Naive B cell (primary cell): Measurements from ENCODE around the gene PRR12. TPM values are rescaled to one million over a fixed set of nuclear protein-coding genes. Genes with fewer than 3 reads are reported as not detected.

Experiments used
- ATAC-seq, 2 donors: fragments of 150-1000 bp; cut with Tn5 transposase; 2 replicates each; pipeline ENCODE4 v1.10.0; 2021; ENCODE audit warnings: low read depth in 2 of 2, mild to moderate bottlenecking in 2 of 2, moderate library complexity in 2 of 2
- DNase-seq: peaks from one replicate; pipeline ENCODE4 v3.0.0; 2022
- H3K27ac Mint-ChIP-seq, 6 donors: one replicate each; pipeline ENCODE4 v1.8.0; 2020 to 2022; ENCODE audit warnings: mild to moderate bottlenecking in 6 of 6, mixed read lengths in 6 of 6, moderate library complexity in 5 of 6, inconsistent platforms in 2 of 6
- H3K27me3 Mint-ChIP-seq, 3 donors: one replicate each; pipeline ENCODE4 v1.8.0; 2021 to 2022; ENCODE audit warnings: mixed read lengths in 3 of 3, mild to moderate bottlenecking in 1 of 3
- H3K36me3 Mint-ChIP-seq, 2 donors: one replicate each; pipeline ENCODE4 v1.8.0; 2020 to 2022; ENCODE audit warnings: mixed read lengths in 2 of 2, inconsistent platforms in 1 of 2, mild to moderate bottlenecking in 1 of 2
- H3K4me1 Mint-ChIP-seq, 3 donors: one replicate each; pipeline ENCODE4 v1.8.0; 2020 to 2022; ENCODE audit warnings: mixed read lengths in 3 of 3, inconsistent platforms in 1 of 3, mild to moderate bottlenecking in 1 of 3, moderate library complexity in 1 of 3
- H3K4me3 Mint-ChIP-seq, 8 donors: one replicate each; pipeline ENCODE4 v1.8.0; 2020 to 2022; ENCODE audit warnings: mild to moderate bottlenecking in 8 of 8, mixed read lengths in 8 of 8, moderate library complexity in 8 of 8, inconsistent platforms in 2 of 8
- H3K9me3 Mint-ChIP-seq, 7 donors: one replicate each; pipeline ENCODE4 v1.8.0; 2020 to 2022; ENCODE audit warnings: mixed read lengths in 7 of 7, mild to moderate bottlenecking in 5 of 7, inconsistent platforms in 2 of 7, moderate library complexity in 1 of 7
- polyA plus RNA-seq, 6 donors: library from polyadenylated mRNA; unstranded; fragments of 300-500 nt; fragmentation: Illumina TruSeq; gene quantifications; one replicate each; pipeline ENCODE4 v1.2.3, GENCODE V29; 2021; ENCODE audit warnings: low read depth in 6 of 6

The PRR12 gene
- polyA plus RNA-seq, 6 donors from 2014 or later: 0.09 to 0.77 (median 0.29) TPM

DNA sequence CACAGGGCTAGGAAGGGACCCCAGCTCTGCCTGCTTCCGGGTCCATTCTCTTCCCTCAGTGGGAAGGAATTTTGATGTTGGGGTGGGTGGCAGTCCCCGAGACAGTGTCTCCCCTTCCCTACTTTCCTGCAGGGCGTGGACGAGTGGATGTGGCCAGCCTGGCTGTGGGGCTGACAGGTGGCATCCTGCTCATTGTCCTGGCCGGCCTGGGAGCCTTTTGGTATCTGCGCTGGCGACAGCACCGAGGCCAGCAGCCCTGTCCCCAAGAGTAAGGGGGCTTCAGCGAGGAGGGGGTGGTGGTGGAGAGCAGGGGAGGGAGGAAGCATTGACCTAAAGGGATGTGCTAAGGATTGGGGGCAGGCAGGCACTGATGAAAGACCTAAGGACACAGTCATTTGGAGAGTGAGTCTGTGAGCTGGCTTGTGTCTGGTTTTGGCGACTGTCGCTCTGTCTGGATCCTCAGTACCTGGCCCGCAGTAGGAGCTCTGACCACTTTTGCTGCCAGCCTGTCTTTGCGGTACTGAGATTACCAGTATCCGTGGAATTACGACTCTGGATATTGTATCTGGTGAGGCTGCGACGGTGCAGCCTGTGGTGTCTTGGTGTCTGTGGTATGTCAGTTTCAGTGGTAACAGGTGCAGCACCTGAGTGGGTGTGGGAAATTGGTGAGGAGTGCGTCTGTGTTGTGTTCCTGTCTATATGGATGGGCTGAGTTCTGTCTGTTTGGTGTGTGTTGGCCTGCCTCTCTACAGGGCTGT, 2.4 kb upstream of the PRR12 start:
- Mint-ChIP-seq H3K4me3 (peak overlapping the region in 3 of 8 donors; percentile 1 to 56 (median 25)), H3K4me1 (peaks cover 18 to 27% (median 27%) of the 10 kb centered on the region in 3 donors)
- ATAC-seq: no peak

DNA sequence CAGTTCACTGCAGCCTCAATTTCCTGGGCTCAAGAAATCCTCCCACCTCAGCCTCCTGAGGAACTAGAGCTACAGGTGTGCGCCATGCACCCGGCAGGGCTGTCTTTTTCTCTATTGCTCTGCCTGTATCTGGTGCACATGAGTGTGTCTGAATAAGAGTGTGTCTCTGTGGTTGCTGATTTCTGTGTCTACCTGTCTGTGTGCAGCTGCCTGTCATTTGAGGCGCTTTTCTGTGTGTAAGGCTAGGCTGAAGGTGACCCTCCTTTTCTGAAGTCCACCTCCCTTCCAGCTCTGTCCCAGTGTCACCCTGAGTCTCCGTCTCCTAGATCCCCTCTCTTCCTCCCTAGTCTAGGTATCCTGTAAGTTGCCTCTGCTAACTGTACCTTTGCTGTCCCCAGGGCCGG, 1.5 kb upstream of the PRR12 start:
- peaks cover 26 to 36% (median 36%) of the 10 kb centered on the region in 3 donors for H3K4me1 Mint-ChIP-seq
- peak overlapping the region in 5 of 8 donors; percentile 13 to 98 (median 80) for H3K4me3 Mint-ChIP-seq
- H3K27ac Mint-ChIP-seq: peak overlapping the region in 4 of 6 donors; percentile 58 to 86 (median 82)
- H3K27me3 Mint-ChIP-seq: no peaks in the 10 kb centered on the region
- DNase-seq (no peak), ATAC-seq (no peak)
- H3K9me3 Mint-ChIP-seq: no peaks in the 10 kb centered on the region
- peaks cover 0 to 12% of the 10 kb centered on the region in 2 donors for H3K36me3 Mint-ChIP-seq

More for the DNA sequence above, 2.4 kb upstream of the PRR12 start:
- Mint-ChIP-seq H3K9me3 (no peaks in the 10 kb centered on the region), H3K36me3 (peaks cover 0 to 2% of the 10 kb centered on the region in 2 donors), H3K27ac (peak overlapping the region in 4 of 6 donors; percentile 15 to 21 (median 18)), H3K27me3 (no peaks in the 10 kb centered on the region)
- DNase-seq: no peak

DNA sequence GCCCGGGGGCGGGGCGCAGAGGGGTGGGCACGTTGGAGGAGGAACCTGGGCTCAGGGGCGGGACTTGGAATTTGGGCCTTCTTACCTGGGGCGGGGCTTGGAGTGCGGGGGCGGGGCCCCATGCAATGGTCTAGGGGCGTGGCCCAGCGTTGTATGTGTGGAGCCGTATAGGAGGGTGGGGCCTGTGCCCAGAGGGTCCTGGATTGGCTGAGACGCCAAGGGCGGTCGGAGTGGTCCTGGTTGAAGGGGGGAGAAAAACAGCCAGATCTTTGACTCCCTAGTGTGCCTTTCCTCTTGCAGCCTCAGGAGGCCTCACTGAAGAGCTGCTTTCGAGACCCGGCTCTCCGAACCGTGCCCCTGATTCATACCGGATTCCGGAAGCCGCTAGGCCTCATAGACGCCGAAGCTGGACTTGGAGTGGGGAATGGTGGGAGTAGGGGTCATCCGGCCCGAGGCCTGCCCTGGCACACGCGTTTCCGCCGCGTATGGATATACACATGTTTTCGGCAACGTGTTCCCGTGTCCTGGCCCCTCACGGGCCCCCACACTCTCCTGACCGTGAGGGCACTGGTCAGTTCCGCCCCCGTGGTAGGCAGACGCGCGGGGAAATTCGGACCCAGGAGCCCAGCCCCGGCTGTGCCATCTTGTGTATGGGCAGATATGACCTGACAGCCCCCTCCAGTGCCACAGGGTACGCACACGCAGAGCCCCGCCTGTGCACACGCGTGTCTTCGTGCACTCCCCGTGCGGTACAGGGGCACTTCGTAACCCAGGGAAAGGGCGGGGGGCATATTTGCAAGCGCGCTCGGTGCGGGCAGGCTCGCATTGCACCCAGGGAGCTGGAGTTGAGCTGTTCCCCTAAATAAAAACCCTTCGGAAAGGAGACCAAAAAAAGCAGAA, 661 bp upstream of the PRR12 start:
- peak overlapping the region; percentile 80 to 98 (median 94) for H3K4me3 Mint-ChIP-seq

DNA sequence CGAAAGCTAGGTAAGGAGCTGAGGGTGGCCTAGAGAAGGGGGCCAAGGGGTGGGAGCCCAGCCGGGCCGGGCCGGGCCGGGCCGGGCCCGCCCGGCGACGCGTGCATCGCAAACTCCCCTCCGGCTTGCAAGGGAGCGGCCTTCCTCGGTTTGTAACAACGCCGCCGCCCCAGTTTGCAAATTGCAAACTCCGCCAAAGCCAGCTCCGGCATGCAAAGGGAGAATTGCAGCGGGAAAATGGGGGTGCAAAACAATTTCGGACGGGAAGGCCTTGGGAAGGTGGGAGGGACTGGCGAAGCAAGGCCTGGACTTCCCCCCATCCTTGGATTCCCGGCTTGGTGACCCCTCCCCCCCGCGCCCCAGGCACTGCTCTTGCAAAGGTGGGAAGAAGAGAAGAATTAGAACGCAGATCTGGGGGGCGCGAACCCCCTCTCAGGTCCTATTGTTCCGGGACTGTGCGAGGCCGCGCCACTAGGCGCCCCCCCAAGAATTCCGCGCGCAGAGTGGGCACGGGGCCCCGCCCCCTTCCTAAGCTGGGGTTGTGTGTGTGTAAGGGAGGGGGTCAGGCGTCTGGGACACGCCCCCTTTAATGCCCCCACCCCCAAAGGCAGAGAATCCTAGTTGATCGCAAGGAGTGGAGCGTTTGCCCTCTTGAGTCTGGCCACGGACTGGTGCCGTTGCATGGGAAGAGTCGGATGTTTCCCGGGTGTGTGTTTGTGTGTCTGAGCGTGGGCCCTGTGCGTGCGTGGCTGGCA, 926 bp downstream of the PRR12 start:
- peak; percentile 36 for DNase-seq

More for the DNA sequence above, 661 bp upstream of the PRR12 start:
- Mint-ChIP-seq H3K27me3 (no peaks in the 10 kb centered on the region), H3K9me3 (no peaks in the 10 kb centered on the region), H3K4me1 (peaks cover 26 to 39% (median 38%) of the 10 kb centered on the region in 3 donors), H3K36me3 (peaks cover 0 to 15% of the 10 kb centered on the region in 2 donors), H3K27ac (peak overlapping the region; percentile 85 to 98 (median 97))
- ATAC-seq: peak; percentile 78
- DNase-seq: peak; percentile 96

DNA sequence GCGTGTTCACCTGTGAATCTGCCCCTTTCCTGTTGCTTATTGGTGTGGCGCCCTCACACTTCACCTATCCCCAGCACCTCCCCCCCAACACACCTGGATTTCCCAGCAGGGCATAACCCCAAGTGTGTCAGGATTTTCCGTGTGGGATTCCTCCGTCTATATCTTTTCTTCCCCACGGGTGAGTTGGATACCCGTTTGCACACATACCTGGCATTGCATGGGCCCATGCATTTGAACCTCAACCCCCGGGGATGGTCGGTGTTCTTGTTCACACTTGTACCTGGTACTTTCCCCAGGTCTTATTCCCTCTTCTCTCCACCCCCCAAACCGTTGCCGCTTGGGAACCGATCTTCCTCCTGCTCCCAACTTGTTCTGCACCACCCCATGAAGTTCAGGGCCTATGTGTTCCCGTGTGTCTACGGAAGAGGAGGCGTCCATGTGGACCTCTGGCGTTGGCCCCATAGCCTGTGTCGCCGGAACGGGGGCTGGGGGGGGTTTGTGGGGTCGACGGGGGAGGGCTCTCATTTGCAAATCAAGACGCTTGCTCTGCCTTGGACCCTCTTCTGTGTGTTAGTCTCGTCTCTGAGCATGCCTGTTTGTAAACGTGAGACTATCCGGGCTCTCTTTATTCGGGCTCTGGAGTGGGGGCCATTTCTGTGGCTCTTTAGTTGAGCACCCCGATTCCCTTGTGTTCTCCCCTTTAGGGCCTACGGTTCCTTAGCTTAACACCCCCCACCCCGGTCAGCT, 1.7 kb downstream of the PRR12 start:
- no peaks in the 10 kb centered on the region for H3K27me3 Mint-ChIP-seq
- H3K4me1 Mint-ChIP-seq: peaks cover 26 to 39% (median 38%) of the 10 kb centered on the region in 3 donors
- H3K27ac Mint-ChIP-seq: peak overlapping the region; percentile 83 to 96 (median 85)
- H3K4me3 Mint-ChIP-seq: peak overlapping the region; percentile 80 to 98 (median 91)
- ATAC-seq: no peak
- H3K36me3 Mint-ChIP-seq: peaks cover 0 to 15% of the 10 kb centered on the region in 2 donors
- no peaks in the 10 kb centered on the region for H3K9me3 Mint-ChIP-seq
- DNase-seq: peak; percentile 10

More for the DNA sequence above, 926 bp downstream of the PRR12 start:
- peaks cover 26 to 39% (median 38%) of the 10 kb centered on the region in 3 donors for H3K4me1 Mint-ChIP-seq
- no peaks in the 10 kb centered on the region for H3K9me3 Mint-ChIP-seq
- H3K4me3 Mint-ChIP-seq: peak overlapping the region; percentile 80 to 98 (median 92)
- ATAC-seq: no peak
- H3K27ac Mint-ChIP-seq: peak overlapping the region in 5 of 6 donors; percentile 83 to 96 (median 85)
- no peaks in the 10 kb centered on the region for H3K27me3 Mint-ChIP-seq
- peaks cover 0 to 15% of the 10 kb centered on the region in 2 donors for H3K36me3 Mint-ChIP-seq

DNA sequence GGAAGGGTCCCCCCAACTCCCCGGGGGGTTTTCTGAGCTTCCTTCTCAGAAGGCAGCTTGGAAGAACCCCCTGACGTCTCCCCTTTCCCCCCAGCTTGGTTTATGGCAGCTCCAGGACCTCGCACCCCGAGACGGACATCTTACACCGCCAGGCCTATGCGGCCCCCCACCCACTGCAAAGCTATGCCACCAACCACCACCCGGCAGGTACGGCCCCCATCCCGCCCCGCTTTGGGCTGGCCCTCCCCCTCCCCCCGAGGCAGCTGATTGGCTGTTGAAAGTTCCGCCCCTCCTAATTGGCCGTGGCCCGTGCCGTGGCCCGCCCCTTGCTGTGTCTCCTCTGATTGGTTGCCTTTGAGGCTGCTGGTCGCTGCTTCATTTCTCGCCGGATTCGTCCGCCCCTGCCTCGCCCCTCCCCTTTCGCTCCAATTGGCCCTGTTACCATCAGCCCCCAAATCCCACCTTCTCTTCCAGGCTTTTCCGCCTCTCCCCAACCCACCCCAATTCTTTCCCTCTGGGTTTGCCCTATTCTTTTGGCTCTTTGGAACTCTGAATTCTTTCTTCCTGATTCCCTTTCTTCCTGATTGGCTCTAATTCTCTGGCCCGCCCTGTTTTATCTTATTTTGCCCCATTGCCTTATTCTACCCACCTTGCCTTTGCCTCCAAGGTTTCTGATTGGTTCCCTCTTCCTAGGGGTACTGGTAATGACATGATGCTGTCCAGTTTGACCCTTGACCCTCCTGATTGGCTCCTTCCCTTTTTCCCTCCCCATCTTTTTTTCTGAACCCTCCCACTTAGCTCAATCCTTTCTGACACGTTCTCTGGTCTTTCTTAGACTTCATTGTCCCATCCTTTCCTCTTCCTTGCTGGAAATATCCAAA, 2.5 kb downstream of the PRR12 start:
- no peaks in the 10 kb centered on the region for H3K9me3 Mint-ChIP-seq
- H3K4me1 Mint-ChIP-seq: peaks cover 26 to 39% (median 38%) of the 10 kb centered on the region in 3 donors
- no peaks in the 10 kb centered on the region for H3K27me3 Mint-ChIP-seq
- DNase-seq (peak; percentile 85), ATAC-seq (peak; percentile 43 to 49)
- H3K36me3 Mint-ChIP-seq: peaks cover 0 to 15% of the 10 kb centered on the region in 2 donors
- peak overlapping the region; percentile 80 to 98 (median 91) for H3K4me3 Mint-ChIP-seq
- H3K27ac Mint-ChIP-seq: peak overlapping the region; percentile 84 to 96 (median 85)

DNA sequence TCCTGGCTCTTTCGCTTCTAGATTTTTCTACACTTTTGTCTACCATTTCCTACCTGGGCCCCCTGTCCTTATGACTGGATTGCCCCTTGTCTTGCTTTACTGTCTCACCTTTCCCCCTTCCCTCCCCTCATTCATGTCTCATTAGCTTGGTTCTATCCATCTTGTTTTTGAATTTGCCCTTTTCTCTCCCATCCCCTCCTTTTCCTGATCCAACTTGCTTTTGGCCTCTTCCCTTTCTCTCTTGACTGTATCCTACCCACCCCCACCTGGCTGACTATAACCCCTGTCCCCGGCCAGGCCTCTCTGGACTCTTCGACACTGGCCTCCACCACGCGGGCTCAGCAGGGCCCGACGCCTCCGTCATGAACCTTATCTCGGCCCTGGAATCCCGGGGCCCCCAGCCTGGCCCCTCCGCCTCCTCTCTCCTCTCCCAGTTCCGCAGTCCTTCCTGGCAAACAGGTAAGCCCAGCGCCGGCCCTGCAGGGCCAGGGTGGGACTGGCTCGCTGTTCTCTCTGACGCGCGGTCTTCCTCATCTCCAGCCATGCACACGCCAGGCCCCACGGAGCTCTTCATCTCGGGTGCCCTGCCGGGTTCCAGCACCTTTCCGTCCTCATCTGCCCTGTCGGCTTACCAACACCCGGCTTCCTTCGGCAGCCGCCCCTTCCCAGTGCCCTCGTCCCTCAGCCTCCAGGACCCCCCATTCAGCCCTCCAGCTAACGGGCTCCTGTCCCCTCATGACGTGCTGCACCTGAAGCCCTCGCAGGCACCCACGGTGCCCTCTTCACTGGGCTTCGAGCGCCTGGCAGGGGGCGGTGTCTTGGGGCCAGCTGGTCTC, 3.4 kb downstream of the PRR12 start:
- DNase-seq (no peak), ATAC-seq (no peak)
- no peaks in the 10 kb centered on the region for H3K9me3 Mint-ChIP-seq
- peak overlapping the region in 7 of 8 donors; percentile 39 to 93 (median 80) for H3K4me3 Mint-ChIP-seq
- H3K27me3 Mint-ChIP-seq: no peaks in the 10 kb centered on the region
- peaks cover 26 to 38% (median 36%) of the 10 kb centered on the region in 3 donors for H3K4me1 Mint-ChIP-seq
- peaks cover 0 to 15% of the 10 kb centered on the region in 2 donors for H3K36me3 Mint-ChIP-seq
- H3K27ac Mint-ChIP-seq: peak overlapping the region; percentile 76 to 93 (median 84)

DNA sequence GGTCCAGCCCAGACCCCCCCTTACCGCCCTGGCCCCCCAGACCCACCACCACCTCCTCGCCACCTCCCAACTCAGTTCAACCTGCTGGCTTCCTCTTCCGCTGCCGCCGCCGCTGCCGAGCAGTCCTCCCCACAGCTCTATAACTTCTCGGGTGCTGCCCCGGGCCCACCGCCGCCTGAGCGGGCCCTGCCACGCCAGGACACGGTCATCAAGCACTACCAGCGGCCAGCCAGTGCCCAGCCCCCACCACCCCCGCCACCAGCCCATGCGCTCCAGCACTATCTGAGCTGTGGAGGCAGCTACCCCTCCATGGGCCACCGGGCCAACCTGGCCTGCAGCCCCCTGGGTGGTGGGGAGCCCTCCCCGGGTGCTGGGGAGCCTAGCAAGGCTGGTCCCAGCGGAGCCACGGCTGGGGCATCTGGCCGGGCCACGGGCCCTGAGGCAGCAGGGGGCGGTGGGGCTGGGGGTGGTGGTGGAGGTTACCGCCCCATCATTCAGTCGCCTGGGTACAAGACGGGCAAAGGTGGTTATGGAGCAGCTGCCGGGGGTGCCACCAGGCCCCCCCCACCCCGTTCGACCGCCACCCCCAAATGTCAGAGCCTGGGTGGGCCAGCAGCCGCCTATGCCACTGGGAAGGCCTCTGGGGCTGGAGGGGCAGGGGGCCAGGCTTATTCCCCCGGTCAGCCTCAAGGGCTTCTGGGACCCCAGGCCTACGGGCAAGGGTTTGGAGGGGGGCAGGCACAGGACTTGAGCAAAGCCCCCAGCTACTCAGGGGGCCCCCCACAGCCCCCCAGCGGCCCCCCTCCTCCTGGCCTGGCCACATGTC, 4.2 kb downstream of the PRR12 start:
- H3K9me3 Mint-ChIP-seq: no peaks in the 10 kb centered on the region
- ATAC-seq (no peak), DNase-seq (no peak)
- H3K4me1 Mint-ChIP-seq: peaks cover 28 to 32% (median 30%) of the 10 kb centered on the region in 3 donors
- no peaks in the 10 kb centered on the region for H3K27me3 Mint-ChIP-seq
- peaks cover 0 to 20% of the 10 kb centered on the region in 2 donors for H3K36me3 Mint-ChIP-seq
- no peak overlapping the region for H3K27ac Mint-ChIP-seq
- H3K4me3 Mint-ChIP-seq: peak overlapping the region in 2 of 8 donors; percentile 80 to 84

DNA sequence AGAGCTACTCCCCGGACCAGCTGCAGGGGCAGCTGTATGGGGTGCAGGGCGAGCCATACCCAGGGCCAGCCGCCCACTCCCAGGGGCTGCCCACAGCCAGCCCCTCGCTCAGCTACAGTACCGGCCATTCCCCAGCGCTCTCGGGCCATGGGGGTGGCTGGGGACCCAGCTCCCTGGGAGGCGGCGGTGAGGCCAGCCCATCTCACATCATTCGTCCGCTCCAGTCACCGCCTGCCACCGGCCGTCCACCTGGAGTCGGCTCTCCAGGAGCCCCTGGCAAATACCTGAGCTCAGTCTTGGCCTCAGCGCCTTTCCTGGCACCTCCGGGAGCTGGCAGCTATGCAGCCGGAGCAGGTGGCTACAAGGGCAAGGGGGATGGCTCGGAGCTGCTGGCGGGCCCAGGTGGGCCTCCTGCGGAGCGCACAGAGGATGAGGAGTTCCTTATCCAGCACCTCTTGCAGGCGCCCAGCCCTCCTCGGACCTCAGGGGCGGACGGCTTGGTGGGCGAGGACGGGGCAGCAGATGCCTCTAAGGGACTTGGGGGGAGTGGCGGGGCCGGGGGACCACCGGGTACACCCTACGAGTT, 4.9 kb downstream of the PRR12 start:
- no peak for DNase-seq
- no peaks in the 10 kb centered on the region for H3K9me3 Mint-ChIP-seq
- no peak overlapping the region for H3K4me3 Mint-ChIP-seq
- no peak overlapping the region for H3K27ac Mint-ChIP-seq
- ATAC-seq: no peak
- peaks cover 31 to 35% (median 31%) of the 10 kb centered on the region in 3 donors for H3K4me1 Mint-ChIP-seq
- H3K27me3 Mint-ChIP-seq: no peaks in the 10 kb centered on the region
- H3K36me3 Mint-ChIP-seq: peaks cover 0 to 27% of the 10 kb centered on the region in 2 donors

DNA sequence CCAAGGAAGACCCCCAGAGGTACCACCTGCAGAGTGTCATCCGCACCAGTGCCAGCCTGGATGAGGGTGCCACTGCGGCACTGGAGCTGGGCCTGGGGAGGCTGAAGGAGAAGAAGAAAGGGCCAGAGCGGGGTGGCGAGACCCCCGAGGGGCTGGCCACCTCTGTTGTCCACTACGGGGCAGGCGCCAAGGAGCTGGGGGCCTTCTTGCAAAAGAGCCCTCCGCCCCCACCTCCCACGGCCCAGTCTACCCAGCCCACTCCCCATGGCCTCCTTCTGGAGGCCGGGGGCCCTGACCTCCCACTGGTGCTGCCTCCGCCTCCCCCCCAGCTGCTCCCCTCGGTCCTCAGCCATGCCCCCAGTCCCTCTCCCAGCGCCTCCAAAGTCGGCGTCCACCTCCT, 5.4 kb downstream of the PRR12 start:
- ATAC-seq (no peak), DNase-seq (no peak)
- Mint-ChIP-seq H3K27me3 (no peaks in the 10 kb centered on the region), H3K4me1 (peaks cover 32 to 38% (median 34%) of the 10 kb centered on the region in 3 donors), H3K27ac (no peak overlapping the region), H3K4me3 (no peak overlapping the region), H3K9me3 (no peaks in the 10 kb centered on the region), H3K36me3 (peaks cover 0 to 31% of the 10 kb centered on the region in 2 donors)
